ENCODE results near the gene BTBD19.
"Not testable (repeated sequence)": the region's sequence is repeated elsewhere in the genome, so short reads cannot be mapped to it uniquely, and the experiment has no call there.

BTBD19 gene

GRCh38 chr1:44821240-44821715, 13.0 kb downstream of the BTBD19 start:
- ChIA-PET POLR2A (interaction anchor here (1.4 to 4.2 kb wide), 5 partner anchors 9 to 100 kb away, joined by 4 to 64 read pairs (median 44); partner anchors contain the start of genes BTBD19, PLK3 and RNU5D-1), CTCF (interaction anchor here (1.2 to 8.7 kb wide), 12 partner anchors 10 to 104 kb away, joined by 3 to 69 read pairs (median 6); partner anchors contain the start of genes BEST4, BTBD19, DYNLT4 and PLK3)
- no peak for DNase-seq
- 97% methylated on average over 7 of the region's 9 CpGs for WGBS (ENCODE audit: insufficient coverage)
- Histone ChIP-seq H3K9me3 (ENCODE audit: control extremely low read depth in 1 of 5, control insufficient read depth in 4 of 5, insufficient read depth in 2 of 5, low read depth in 1 of 5, low read length in 4 of 5) (no peaks in the 10 kb centered on the region), H3K36me3 (ENCODE audit: control insufficient read depth in 4 of 4, insufficient read depth in 4 of 4, low read length in 3 of 4) (no peaks in the 10 kb centered on the region), H3K4me1 (ENCODE audit: control extremely low read depth in 1 of 4, control insufficient read depth in 4 of 4, insufficient read depth in 4 of 4, low read length in 3 of 4) (peaks cover 0 to 36% (median 26%) of the 10 kb centered on the region in 4 experiments), H3K4me3 (ENCODE audit: control insufficient read depth in 1 of 7, extremely low read depth in 1 of 7, insufficient read depth in 4 of 7, low read depth in 2 of 7, low read length in 6 of 7) (peak overlapping the region in 2 of 7 experiments; percentile 1 to 89), H3K27me3 (replicated peaks in 2 of 5; ENCODE audit: control insufficient read depth in 4 of 5, insufficient read depth in 5 of 5, low read length in 4 of 5) (no peaks in the 10 kb centered on the region), H3K27ac (ENCODE audit: insufficient read depth in 1 of 2, low read depth in 1 of 2, low read length in 2 of 2, poor library complexity in 1 of 2, severe bottlenecking in 2 of 2) (no peak overlapping the region)

GRCh38 chr1:44822131-44822701, 13.9 kb downstream of the BTBD19 start:
- ChIA-PET CTCF (interaction anchor here (1.5 to 8.7 kb wide), 8 partner anchors 12 to 105 kb away, joined by 4 to 69 read pairs (median 8); partner anchors contain the start of genes BEST4, BTBD19, DYNLT4 and PLK3), POLR2A (interaction anchor here (1.1 to 1.4 kb wide), 4 partner anchors 13 to 101 kb away, joined by 3 to 4 read pairs (median 4); partner anchors contain the start of genes PLK3 and RNU5D-1)
- Histone ChIP-seq H3K4me3 (ENCODE audit: control insufficient read depth in 1 of 7, extremely low read depth in 1 of 7, insufficient read depth in 4 of 7, low read depth in 2 of 7, low read length in 6 of 7) (no peak overlapping the region), H3K4me1 (ENCODE audit: control extremely low read depth in 1 of 4, control insufficient read depth in 4 of 4, insufficient read depth in 4 of 4, low read length in 3 of 4) (peaks cover 0 to 45% (median 35%) of the 10 kb centered on the region in 4 experiments), H3K27ac (ENCODE audit: insufficient read depth in 1 of 2, low read depth in 1 of 2, low read length in 2 of 2, poor library complexity in 1 of 2, severe bottlenecking in 2 of 2) (no peak overlapping the region), H3K9me3 (ENCODE audit: control extremely low read depth in 1 of 5, control insufficient read depth in 4 of 5, insufficient read depth in 2 of 5, low read depth in 1 of 5, low read length in 4 of 5) (no peaks in the 10 kb centered on the region), H3K36me3 (ENCODE audit: control insufficient read depth in 4 of 4, insufficient read depth in 4 of 4, low read length in 3 of 4) (no peaks in the 10 kb centered on the region), H3K27me3 (replicated peaks in 2 of 5; ENCODE audit: control insufficient read depth in 4 of 5, insufficient read depth in 5 of 5, low read length in 4 of 5) (no peaks in the 10 kb centered on the region)
- WGBS (ENCODE audit: insufficient coverage), result 85% methylated on average over 3 of the region's 6 CpGs
- no peak for DNase-seq

DNA sequence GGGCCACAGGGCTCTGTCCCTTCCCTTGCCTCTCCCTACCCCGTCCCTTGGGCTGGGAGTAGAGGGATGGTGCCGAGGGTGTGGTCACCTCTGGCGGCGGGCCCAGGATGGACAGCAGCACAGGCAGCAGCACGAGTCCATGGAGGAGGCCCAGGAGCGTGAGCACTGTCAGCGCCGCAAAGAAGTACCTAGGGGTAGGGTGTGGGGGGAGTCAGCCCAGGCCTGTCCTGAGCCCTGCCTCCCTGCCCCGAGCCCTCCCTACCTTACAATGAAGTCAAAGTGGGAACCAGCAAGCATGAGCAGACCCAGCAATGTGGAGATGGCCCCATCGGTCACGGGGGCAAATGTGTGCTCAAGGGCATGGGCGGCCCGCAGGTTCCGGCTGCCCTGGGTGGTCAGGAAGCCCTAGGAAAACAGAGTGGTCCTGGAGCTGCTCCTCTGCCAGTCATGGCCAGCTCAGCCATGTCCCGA, 14.7 kb downstream of the BTBD19 start:
- H3K27me3 ChIP-seq (replicated peaks in 2 of 5; ENCODE audit: control insufficient read depth in 4 of 5, insufficient read depth in 5 of 5, low read length in 4 of 5), result no peaks in the 10 kb centered on the region
- H3K4me3 ChIP-seq (ENCODE audit: control insufficient read depth in 1 of 7, extremely low read depth in 1 of 7, insufficient read depth in 4 of 7, low read depth in 2 of 7, low read length in 6 of 7), result no peak overlapping the region
- H3K9me3 ChIP-seq (ENCODE audit: control extremely low read depth in 1 of 5, control insufficient read depth in 4 of 5, insufficient read depth in 2 of 5, low read depth in 1 of 5, low read length in 4 of 5), result no peaks in the 10 kb centered on the region
- ChIA-PET CTCF (interaction anchor here (1.1 to 8.7 kb wide), 6 partner anchors 10 to 92 kb away, joined by 3 to 69 read pairs (median 8); partner anchors contain the start of genes BEST4, BTBD19, DYNLT4 and RNU5D-1), POLR2A (interaction anchor here (1.1 to 1.4 kb wide), 4 partner anchors 14 to 102 kb away, joined by 3 to 4 read pairs (median 4); partner anchors contain the start of genes PLK3 and RNU5D-1)
- no peak for DNase-seq
- 98% methylated on average over 13 of the region's 15 CpGs for WGBS (ENCODE audit: insufficient coverage)
- H3K27ac ChIP-seq (ENCODE audit: insufficient read depth in 1 of 2, low read depth in 1 of 2, low read length in 2 of 2, poor library complexity in 1 of 2, severe bottlenecking in 2 of 2), result no peak overlapping the region
- peaks cover 0 to 53% (median 40%) of the 10 kb centered on the region in 4 experiments for H3K4me1 ChIP-seq (ENCODE audit: control extremely low read depth in 1 of 4, control insufficient read depth in 4 of 4, insufficient read depth in 4 of 4, low read length in 3 of 4)
- H3K36me3 ChIP-seq (ENCODE audit: control insufficient read depth in 4 of 4, insufficient read depth in 4 of 4, low read length in 3 of 4), result no peaks in the 10 kb centered on the region

GRCh38 chr1:44824392-44824791, 16.1 kb downstream of the BTBD19 start:
- CTCF ChIA-PET, result interaction anchor here (1.1 to 8.7 kb wide), 2 partner anchors 17 to 94 kb away, joined by 3 to 69 read pairs; partner anchors contain the start of genes BTBD19, DYNLT4 and RNU5D-1
- POLR2A ChIA-PET, result not testable (repeated sequence)

GRCh38 chr1:44826375-44827196, 18.3 kb downstream of the BTBD19 start:
- 10% methylated on average over 24 of the region's 24 CpGs for WGBS (ENCODE audit: insufficient coverage)
- POLR2A ChIA-PET, result interaction anchor here (0.6 to 1.5 kb wide), 8 partner anchors 13 to 1350 kb away, joined by 3 to 7 read pairs (median 4); partner anchors contain the start of genes BTBD19, DYNLT4, P3R3URF and PLK3
- H3K27ac ChIP-seq (ENCODE audit: insufficient read depth in 1 of 2, low read depth in 1 of 2, low read length in 2 of 2, poor library complexity in 1 of 2, severe bottlenecking in 2 of 2), result no peak overlapping the region
- peak in 2 of 3 donors; percentile 80 to 84 for DNase-seq
- CTCF ChIA-PET, result interaction anchor here (0.7 to 2.4 kb wide), 8 partner anchors 9 to 471 kb away, joined by 3 to 11 read pairs (median 3); partner anchors contain the start of genes BTBD19 and RNU5D-1
- H3K4me1 ChIP-seq (ENCODE audit: control extremely low read depth in 1 of 4, control insufficient read depth in 4 of 4, insufficient read depth in 4 of 4, low read length in 3 of 4), result peaks cover 0 to 61% (median 46%) of the 10 kb centered on the region in 4 experiments
- H3K27me3 ChIP-seq (replicated peaks in 2 of 5; ENCODE audit: control insufficient read depth in 4 of 5, insufficient read depth in 5 of 5, low read length in 4 of 5), result no peaks in the 10 kb centered on the region
- peaks cover 0 to 7% (median 0%) of the 10 kb centered on the region in 5 experiments for H3K9me3 ChIP-seq (ENCODE audit: control extremely low read depth in 1 of 5, control insufficient read depth in 4 of 5, insufficient read depth in 2 of 5, low read depth in 1 of 5, low read length in 4 of 5)
- no peaks in the 10 kb centered on the region for H3K36me3 ChIP-seq (ENCODE audit: control insufficient read depth in 4 of 4, insufficient read depth in 4 of 4, low read length in 3 of 4)
- peak overlapping the region in 4 of 7 experiments; percentile 14 to 48 (median 20) for H3K4me3 ChIP-seq (ENCODE audit: control insufficient read depth in 1 of 7, extremely low read depth in 1 of 7, insufficient read depth in 4 of 7, low read depth in 2 of 7, low read length in 6 of 7)

More at GRCh38 chr1:44824392-44824791, 16.1 kb downstream of the BTBD19 start:
- H3K36me3 ChIP-seq (ENCODE audit: control insufficient read depth in 4 of 4, insufficient read depth in 4 of 4, low read length in 3 of 4); DNase-seq; H3K27me3 ChIP-seq (replicated peaks in 2 of 5; ENCODE audit: control insufficient read depth in 4 of 5, insufficient read depth in 5 of 5, low read length in 4 of 5); H3K27ac ChIP-seq (ENCODE audit: insufficient read depth in 1 of 2, low read depth in 1 of 2, low read length in 2 of 2, poor library complexity in 1 of 2, severe bottlenecking in 2 of 2); H3K4me3 ChIP-seq (ENCODE audit: control insufficient read depth in 1 of 7, extremely low read depth in 1 of 7, insufficient read depth in 4 of 7, low read depth in 2 of 7, low read length in 6 of 7); H3K9me3 ChIP-seq (ENCODE audit: control extremely low read depth in 1 of 5, control insufficient read depth in 4 of 5, insufficient read depth in 2 of 5, low read depth in 1 of 5, low read length in 4 of 5): not testable (repeated sequence)
- peaks cover 0 to 54% (median 39%) of the 10 kb centered on the region in 4 experiments for H3K4me1 ChIP-seq (ENCODE audit: control extremely low read depth in 1 of 4, control insufficient read depth in 4 of 4, insufficient read depth in 4 of 4, low read length in 3 of 4)
- 97% methylated on average over 5 of the region's 6 CpGs for WGBS (ENCODE audit: insufficient coverage)

DNA sequence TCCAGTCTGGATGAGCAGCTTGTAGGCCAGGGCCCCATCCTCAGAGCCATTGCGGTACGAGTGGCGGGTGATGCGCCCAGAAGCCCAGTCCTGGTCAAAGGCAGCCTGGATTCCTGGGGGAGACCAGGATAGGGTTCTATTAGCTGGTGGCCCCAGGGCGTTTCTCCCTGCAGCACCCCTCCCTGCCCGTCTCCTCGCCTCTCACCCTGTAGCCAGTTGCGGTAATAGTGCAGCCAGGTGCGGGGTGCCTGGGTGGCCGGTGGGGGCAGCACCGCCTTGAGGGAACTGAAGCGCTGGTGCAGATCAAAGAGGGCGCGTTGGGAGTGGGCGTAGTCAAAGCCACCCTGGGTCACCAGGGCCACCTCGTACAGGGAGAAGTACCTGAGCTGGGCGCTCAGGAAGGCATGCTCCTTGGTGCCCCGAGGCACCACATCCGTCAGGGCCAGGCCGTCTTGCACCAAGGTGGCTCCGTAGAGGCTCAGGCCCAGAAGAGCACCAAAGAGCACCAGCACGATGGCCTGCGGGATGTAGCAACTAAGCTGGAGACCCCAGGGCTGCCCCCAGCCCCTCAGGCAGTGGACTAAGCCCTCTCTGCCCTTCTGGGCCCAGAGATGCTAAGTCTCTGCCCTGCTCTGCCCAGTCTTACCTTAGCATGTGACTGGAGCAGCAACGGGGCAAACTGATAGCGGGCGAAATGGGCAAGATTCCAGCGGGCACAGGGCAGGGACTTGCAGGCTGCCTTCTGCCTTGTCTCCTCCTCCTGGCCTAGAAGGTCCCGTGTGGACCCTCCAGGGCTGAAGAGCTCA, 19.1 kb downstream of the BTBD19 start:
- POLR2A ChIA-PET, result interaction anchor here (1.0 to 1.5 kb wide), 5 partner anchors 14 to 106 kb away, joined by 4 to 7 read pairs (median 4); partner anchors contain the start of genes BTBD19, DYNLT4, PLK3 and RNU5D-1
- 95% methylated on average over 27 of the region's 28 CpGs for WGBS (ENCODE audit: insufficient coverage)
- no peak overlapping the region for H3K4me3 ChIP-seq (ENCODE audit: control insufficient read depth in 1 of 7, extremely low read depth in 1 of 7, insufficient read depth in 4 of 7, low read depth in 2 of 7, low read length in 6 of 7)
- CTCF ChIA-PET, result interaction anchor here (0.7 to 2.4 kb wide), 8 partner anchors 8 to 476 kb away, joined by 3 to 11 read pairs (median 3); partner anchors contain the start of genes BTBD19 and RNU5D-1
- DNase-seq, result peak in 1 of 3 donors; percentile 27
- H3K27ac ChIP-seq (ENCODE audit: insufficient read depth in 1 of 2, low read depth in 1 of 2, low read length in 2 of 2, poor library complexity in 1 of 2, severe bottlenecking in 2 of 2), result no peak overlapping the region
- no peaks in the 10 kb centered on the region for H3K27me3 ChIP-seq (replicated peaks in 2 of 5; ENCODE audit: control insufficient read depth in 4 of 5, insufficient read depth in 5 of 5, low read length in 4 of 5)
- peaks cover 0 to 67% (median 54%) of the 10 kb centered on the region in 4 experiments for H3K4me1 ChIP-seq (ENCODE audit: control extremely low read depth in 1 of 4, control insufficient read depth in 4 of 4, insufficient read depth in 4 of 4, low read length in 3 of 4)
- H3K36me3 ChIP-seq (ENCODE audit: control insufficient read depth in 4 of 4, insufficient read depth in 4 of 4, low read length in 3 of 4), result no peaks in the 10 kb centered on the region
- peaks cover 0 to 7% (median 0%) of the 10 kb centered on the region in 5 experiments for H3K9me3 ChIP-seq (ENCODE audit: control extremely low read depth in 1 of 5, control insufficient read depth in 4 of 5, insufficient read depth in 2 of 5, low read depth in 1 of 5, low read length in 4 of 5)

Data from common myeloid progenitor, CD34-positive (primary cell).